GM18498 (cell line): ENCODE measurements around the gene LLCFC1.

Experiments used
- ATAC-seq: cut with Tn5 transposase; IDR thresholded peaks from one replicate; pipeline ENCODE4 v1.9.1; 2021; ENCODE audit warnings: mild to moderate bottlenecking, moderate library complexity; ENCODE audit not compliant: unreplicated experiment

The LLCFC1 gene

DNA sequence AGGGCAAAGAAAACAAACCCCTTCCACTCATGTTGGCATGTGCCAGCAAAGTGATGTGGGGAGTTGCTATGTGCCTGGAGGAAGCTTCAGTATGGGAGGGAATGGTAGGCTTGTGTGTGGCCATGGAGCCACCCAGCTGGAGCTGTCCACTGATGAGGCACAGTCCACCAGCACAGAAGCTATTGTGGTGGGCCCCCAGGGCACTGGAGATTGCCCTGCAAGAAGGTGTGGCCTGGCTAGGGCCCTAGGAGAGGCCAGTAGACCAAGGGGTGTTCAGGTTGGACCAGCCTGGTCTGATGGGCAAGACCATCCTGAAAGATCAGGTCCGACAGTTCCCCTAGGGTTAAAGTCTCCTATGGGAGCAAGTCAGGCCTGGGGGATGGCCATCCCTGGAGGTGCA is 45.0 kb downstream of the LLCFC1 start:
- ATAC-seq = no peak
